GM12878 (cell line): ENCODE data around the gene TMED1. TPM values are rescaled to one million over a fixed set of nuclear protein-coding genes. Genes with fewer than 3 reads are reported as not detected.

ENCODE experiments used
- BCL3 ChIP-seq: IDR thresholded peaks from 2 replicates; pipeline ENCODE4 v1.6.1; 2011; ENCODE audit warnings: borderline replicate concordance, low read depth, mild to moderate bottlenecking, moderate library complexity, low read length; ENCODE audit not compliant: insufficient read depth, poor library complexity, severe bottlenecking
- BMI1 ChIP-seq: fragments of 450-650 bp; IDR thresholded peaks from 2 replicates; pipeline ENCODE4 v1.6.1; 2016; ENCODE audit warnings: mild to moderate bottlenecking, moderate library complexity, borderline replicate concordance
- CREM ChIP-seq: IDR thresholded peaks from 2 replicates; pipeline ENCODE4 v1.6.1; 2014; ENCODE audit warnings: antibody characterized with exemption, low read depth
- E2F8 ChIP-seq: fragments of 450-650 bp; IDR thresholded peaks from 2 replicates; pipeline ENCODE4 v1.6.1; 2018; ENCODE audit warnings: mild to moderate bottlenecking, low read depth, moderate library complexity; ENCODE audit not compliant: partially characterized antibody
- FOS ChIP-seq: IDR thresholded peaks from 3 replicates; pipeline ENCODE4 v1.6.1; 2011; ENCODE audit warnings: borderline replicate concordance; ENCODE audit not compliant: insufficient read length; ENCODE audit errors: extremely low read depth
- MYB ChIP-seq: fragments of 150-350 bp; IDR thresholded peaks from 2 replicates; pipeline ENCODE4 v1.6.1; 2014; ENCODE audit warnings: mild to moderate bottlenecking, low read depth, low read length, borderline replicate concordance
- NFYA ChIP-seq: IDR thresholded peaks from 2 replicates; pipeline ENCODE4 v1.6.1; 2011; ENCODE audit warnings: low read depth, mild to moderate bottlenecking, low read length, improper control_type of control experiment, borderline replicate concordance
- POLR2A ChIP-seq: IDR thresholded peaks from 2 replicates; pipeline ENCODE4 v1.6.1; 2011; ENCODE audit warnings: low read depth, mild to moderate bottlenecking, low read length
- RAD21 ChIP-seq: IDR thresholded peaks from 2 replicates; pipeline ENCODE4 v1.6.1; 2011; ENCODE audit warnings: mild to moderate bottlenecking, low read depth, low read length, moderate library complexity; ENCODE audit not compliant: insufficient read depth
- RFX5 ChIP-seq: IDR thresholded peaks from 2 replicates; pipeline ENCODE4 v1.6.1; 2011; ENCODE audit warnings: low read depth, low read length, improper control_type of control experiment
- SIN3A ChIP-seq: IDR thresholded peaks from 2 replicates; pipeline ENCODE4 v1.6.1; 2012; ENCODE audit warnings: low read depth, low read length, improper control_type of control experiment
- SMC3 ChIP-seq: IDR thresholded peaks from 2 replicates; pipeline ENCODE4 v1.6.1; 2011; ENCODE audit warnings: low read length, improper control_type of control experiment, borderline replicate concordance
- SP1 ChIP-seq: IDR thresholded peaks from one replicate; pipeline ENCODE4 v1.6.1; 2011; ENCODE audit warnings: low read depth, low read length
- SPI1 ChIP-seq: IDR thresholded peaks from 2 replicates; pipeline ENCODE4 v1.6.1; 2011; ENCODE audit warnings: low read depth, mild to moderate bottlenecking, low read length, moderate library complexity, borderline replicate concordance; ENCODE audit not compliant: insufficient read depth
- SREBF1 ChIP-seq: IDR thresholded peaks from 2 replicates; pipeline ENCODE4 v1.6.1; 2012; ENCODE audit warnings: mild to moderate bottlenecking, low read length
- SUZ12 ChIP-seq: fragments of 200-600 bp; sonication (generic); IDR thresholded peaks from one replicate; pipeline ENCODE4 v1.6.1; 2018; ENCODE audit warnings: antibody characterized with exemption, mild to moderate bottlenecking; ENCODE audit not compliant: unreplicated experiment
- polyA plus RNA-seq, 11 experiments: library from polyadenylated mRNA; depleted of rRNA in 4 of 11; unstranded in 6 of 11; stranded (reverse) in 5 of 11; fragments of >200 nt; fragmentation: Nextera tagmentation in 4 of 11; fragmentation: Illumina TruSeq in 1 of 11; extraction: Ambion mirVana in 4 of 11; extraction: Trizol in 1 of 11; gene quantifications; 1 replicate in 1 of 11; 2 replicates in 10 of 11; pipeline versions ENCODE4 v1.2.1 to v1.2.3, GENCODE V29; 2011 to 2016; ENCODE audit warnings: inconsistent platforms in 2 of 11, missing spikeins in 2 of 11, low read depth in 1 of 11
- total RNA-seq, 4 experiments: library from RNA; depleted of rRNA in 3 of 4; stranded (reverse); fragments of >200 nt in 3 of 4; fragmentation: Illumina TruSeq in 1 of 4; extraction: Trizol in 1 of 4; gene quantifications; 2 replicates each; pipeline versions ENCODE4 v1.2.1 to v1.2.3, GENCODE V29; 2013 to 2021
- TF ChIP-seq, protein P1 (sequence below): fragments of 450-650 bp; IDR thresholded peaks from 2 replicates; pipeline ENCODE4 v1.6.1; 2016; ENCODE audit warnings: mild to moderate bottlenecking
- TF ChIP-seq, protein P2 (sequence below): fragments of 450-650 bp; IDR thresholded peaks from 2 replicates; pipeline ENCODE4 v1.6.1; 2017; ENCODE audit warnings: antibody characterized with exemption, mild to moderate bottlenecking, moderate library complexity
- TF ChIP-seq, protein P3 (sequence below): fragments of 450-650 bp; IDR thresholded peaks from 2 replicates; pipeline ENCODE4 v1.6.1; 2017; ENCODE audit warnings: borderline replicate concordance

Gene TMED1
- total and polyA plus RNA-seq, 10 of the 15 experiments (the other 5 are each of a cell fraction or from before 2014, with no cell fraction given): 0.60 to 23.1 (median 12.3) TPM

GRCh38 chr19:10836479-10837330, 693 bp upstream of the TMED1 start (continued):
- TF ChIP-seq SREBF1 (no peak), BCL3 (no peak), CREM (peak; percentile 36; the same call in 1 of the 2 replicates), MYB (no peak), FOS (no peak), SMC3 (no peak), BMI1 (no peak), SPI1 (no peak), NFYA (no peak), SP1 (peak; percentile 25), RFX5 (no peak), SUZ12 (no peak), E2F8 (no peak), POLR2A (no peak), SIN3A (no peak; the same call in 1 of the 2 replicates), RAD21 (no peak)
- TF ChIP-seq, protein P1, sequence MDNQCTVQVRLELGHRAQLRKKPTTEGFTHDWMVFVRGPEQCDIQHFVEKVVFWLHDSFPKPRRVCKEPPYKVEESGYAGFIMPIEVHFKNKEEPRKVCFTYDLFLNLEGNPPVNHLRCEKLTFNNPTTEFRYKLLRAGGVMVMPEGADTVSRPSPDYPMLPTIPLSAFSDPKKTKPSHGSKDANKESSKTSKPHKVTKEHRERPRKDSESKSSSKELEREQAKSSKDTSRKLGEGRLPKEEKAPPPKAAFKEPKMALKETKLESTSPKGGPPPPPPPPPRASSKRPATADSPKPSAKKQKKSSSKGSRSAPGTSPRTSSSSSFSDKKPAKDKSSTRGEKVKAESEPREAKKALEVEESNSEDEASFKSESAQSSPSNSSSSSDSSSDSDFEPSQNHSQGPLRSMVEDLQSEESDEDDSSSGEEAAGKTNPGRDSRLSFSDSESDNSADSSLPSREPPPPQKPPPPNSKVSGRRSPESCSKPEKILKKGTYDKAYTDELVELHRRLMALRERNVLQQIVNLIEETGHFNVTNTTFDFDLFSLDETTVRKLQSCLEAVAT: peak; percentile 97
- TF ChIP-seq, protein P2, sequence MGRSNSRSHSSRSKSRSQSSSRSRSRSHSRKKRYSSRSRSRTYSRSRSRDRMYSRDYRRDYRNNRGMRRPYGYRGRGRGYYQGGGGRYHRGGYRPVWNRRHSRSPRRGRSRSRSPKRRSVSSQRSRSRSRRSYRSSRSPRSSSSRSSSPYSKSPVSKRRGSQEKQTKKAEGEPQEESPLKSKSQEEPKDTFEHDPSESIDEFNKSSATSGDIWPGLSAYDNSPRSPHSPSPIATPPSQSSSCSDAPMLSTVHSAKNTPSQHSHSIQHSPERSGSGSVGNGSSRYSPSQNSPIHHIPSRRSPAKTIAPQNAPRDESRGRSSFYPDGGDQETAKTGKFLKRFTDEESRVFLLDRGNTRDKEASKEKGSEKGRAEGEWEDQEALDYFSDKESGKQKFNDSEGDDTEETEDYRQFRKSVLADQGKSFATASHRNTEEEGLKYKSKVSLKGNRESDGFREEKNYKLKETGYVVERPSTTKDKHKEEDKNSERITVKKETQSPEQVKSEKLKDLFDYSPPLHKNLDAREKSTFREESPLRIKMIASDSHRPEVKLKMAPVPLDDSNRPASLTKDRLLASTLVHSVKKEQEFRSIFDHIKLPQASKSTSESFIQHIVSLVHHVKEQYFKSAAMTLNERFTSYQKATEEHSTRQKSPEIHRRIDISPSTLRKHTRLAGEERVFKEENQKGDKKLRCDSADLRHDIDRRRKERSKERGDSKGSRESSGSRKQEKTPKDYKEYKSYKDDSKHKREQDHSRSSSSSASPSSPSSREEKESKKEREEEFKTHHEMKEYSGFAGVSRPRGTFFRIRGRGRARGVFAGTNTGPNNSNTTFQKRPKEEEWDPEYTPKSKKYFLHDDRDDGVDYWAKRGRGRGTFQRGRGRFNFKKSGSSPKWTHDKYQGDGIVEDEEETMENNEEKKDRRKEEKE: no peak
- TF ChIP-seq, protein P3, sequence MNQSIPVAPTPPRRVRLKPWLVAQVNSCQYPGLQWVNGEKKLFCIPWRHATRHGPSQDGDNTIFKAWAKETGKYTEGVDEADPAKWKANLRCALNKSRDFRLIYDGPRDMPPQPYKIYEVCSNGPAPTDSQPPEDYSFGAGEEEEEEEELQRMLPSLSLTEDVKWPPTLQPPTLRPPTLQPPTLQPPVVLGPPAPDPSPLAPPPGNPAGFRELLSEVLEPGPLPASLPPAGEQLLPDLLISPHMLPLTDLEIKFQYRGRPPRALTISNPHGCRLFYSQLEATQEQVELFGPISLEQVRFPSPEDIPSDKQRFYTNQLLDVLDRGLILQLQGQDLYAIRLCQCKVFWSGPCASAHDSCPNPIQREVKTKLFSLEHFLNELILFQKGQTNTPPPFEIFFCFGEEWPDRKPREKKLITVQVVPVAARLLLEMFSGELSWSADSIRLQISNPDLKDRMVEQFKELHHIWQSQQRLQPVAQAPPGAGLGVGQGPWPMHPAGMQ: no peak
